Gastroesophageal sphincter (tissue), 3 donors: ENCODE measurements around the gene PDE3B.

Experiments
- CTCF ChIP-seq, 4 experiments: fragments of 200-600 bp in 2 of 4; fragments of 450-650 bp in 2 of 4; sonication (generic) in 1 of 4; IDR thresholded peaks; one replicate each; pipeline ENCODE4 v1.5.1; 2017 to 2019; ENCODE audit warnings: antibody characterized with exemption in 4 of 4, mild to moderate bottlenecking in 2 of 4, moderate library complexity in 2 of 4
- POLR2AphosphoS5 ChIP-seq: sonication (generic); formaldehyde crosslinking; IDR thresholded peaks from one replicate; pipeline ENCODE4 v1.6.1; 2017; ENCODE audit warnings: antibody characterized with exemption

- TF ChIP-seq CTCF (IDR thresholded peaks at IDR 0.05) = no peak
- TF ChIP-seq POLR2AphosphoS5 = no peak
Observed at GRCh38 chr11:14678350-14678749, 34.7 kb downstream of the PDE3B start.
